Activated CD4-positive, alpha-beta T cell treated with anti-CD3 and anti-CD28 coated beads, Interleukin-2, amount 50 U/mL, for 16 hours (primary cell): ENCODE measurements around the gene ABR.

Experiments used
- DNase-seq: peaks from one replicate; pipeline ENCODE4 v3.0.0-alpha.2; 2020

The ABR gene

DNA sequence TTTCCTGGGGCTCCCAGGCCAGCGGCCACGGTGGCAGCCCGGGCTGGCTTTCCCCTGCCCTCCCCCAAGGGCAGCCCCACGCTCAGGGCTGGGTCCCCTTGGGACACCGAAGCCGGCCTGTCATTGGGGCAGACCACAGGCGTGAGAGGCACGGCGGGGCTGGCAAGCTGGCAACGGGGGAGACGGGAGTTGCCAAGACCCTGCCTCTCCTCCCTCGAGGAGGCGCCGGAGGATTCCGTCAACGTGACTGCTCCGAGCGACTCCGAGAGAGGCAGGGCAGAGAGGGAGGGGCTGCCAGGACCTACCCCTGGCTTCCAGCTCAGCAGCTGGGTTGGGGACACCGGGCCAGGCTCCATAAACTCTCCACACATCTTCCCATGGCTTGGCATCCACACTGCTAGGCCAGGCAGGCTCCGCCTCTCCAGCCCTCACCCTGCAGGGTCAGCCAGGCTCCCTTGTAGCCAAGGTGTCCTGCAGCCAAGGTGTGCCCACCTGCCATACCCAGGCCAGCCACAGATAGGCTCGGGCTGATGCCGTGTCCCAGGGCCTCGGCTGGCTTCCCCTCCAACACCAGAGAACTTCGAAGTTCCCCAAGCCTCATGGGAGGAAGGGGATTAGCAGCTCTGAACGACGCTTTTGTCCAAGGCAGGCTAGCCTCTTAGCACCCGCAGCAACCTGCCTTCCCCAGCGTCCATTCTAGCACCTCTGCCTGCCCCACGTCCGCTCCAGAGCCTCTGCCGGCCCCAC is 157.3 kb downstream of the ABR start:
- DNase-seq = no peak

- DNase-seq = no peak
Measured at GRCh38 chr17:1021147-1021546, 158.6 kb downstream of the ABR start.

- DNase-seq = no peak
Measured at GRCh38 chr17:1019451-1019850, 160.3 kb downstream of the ABR start.

- no peak for DNase-seq
Measured at GRCh38 chr17:1018547-1018946, 161.2 kb downstream of the ABR start.

DNA sequence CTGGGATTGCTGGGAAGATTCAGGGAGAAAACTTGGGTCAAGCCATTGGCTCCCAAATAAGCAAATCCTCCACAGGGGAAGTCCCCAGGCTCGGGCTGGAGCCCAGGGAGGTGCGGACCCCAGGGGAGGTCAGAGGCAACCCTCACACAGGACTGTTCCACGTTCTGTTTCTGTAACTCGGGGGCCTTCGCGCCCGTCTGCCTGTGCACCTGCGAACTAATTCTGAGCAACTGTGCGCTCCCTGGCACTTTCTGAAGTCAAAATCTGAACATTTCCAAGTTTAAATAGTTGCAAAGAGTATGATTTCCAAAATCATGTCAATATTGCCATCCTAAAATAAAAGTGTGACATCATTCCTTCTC is 166.1 kb downstream of the ABR start:
- DNase-seq = no peak

DNA sequence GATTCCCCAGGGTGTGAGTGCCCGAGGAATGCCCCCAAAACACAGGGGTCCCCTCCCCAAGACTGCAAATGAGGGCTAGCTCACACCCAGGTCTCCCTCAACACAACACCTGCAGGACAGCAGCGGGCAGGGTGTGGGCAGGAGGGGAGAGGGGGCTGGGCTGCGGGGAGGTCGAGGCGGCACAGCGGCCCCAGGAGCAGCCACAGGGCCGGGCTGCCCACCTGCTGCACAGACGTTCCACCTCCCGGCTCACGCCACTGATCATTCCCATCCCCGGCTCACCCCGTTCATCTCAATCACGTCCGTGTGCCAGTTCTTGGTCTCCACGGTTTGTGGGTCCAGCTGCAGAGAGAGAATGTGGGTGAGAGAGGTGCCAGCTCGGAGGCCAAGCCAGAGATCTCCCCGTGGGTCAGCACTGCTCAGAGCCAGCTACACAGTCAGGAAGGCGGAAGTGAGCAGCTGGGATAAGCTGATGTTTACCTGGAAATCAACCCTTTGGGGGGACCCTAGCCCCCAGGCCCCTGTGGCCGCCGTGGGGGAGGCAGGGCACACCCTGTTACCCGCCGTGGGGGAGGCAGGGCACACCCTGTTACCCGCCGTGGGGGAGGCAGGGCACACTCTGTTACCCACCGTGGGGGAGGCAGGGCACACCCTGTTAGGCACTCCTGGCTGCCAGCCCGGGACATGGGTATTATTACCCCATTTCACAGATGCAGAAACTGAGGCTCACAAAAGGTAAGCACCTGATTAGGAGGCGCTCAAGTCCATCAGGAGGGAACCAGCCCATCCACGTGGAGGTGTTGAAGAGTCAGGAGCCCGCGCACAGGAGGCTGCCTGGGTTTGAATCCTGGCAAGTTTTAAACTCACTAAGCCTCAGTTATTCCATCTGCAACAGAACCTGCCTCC is 166.7 kb downstream of the ABR start:
- DNase-seq = no peak

- no peak for DNase-seq
Measured at GRCh38 chr17:1011760-1012735, 167.7 kb downstream of the ABR start.

- no peak for DNase-seq
Measured at GRCh38 chr17:1011138-1011537, 168.6 kb downstream of the ABR start.

DNA sequence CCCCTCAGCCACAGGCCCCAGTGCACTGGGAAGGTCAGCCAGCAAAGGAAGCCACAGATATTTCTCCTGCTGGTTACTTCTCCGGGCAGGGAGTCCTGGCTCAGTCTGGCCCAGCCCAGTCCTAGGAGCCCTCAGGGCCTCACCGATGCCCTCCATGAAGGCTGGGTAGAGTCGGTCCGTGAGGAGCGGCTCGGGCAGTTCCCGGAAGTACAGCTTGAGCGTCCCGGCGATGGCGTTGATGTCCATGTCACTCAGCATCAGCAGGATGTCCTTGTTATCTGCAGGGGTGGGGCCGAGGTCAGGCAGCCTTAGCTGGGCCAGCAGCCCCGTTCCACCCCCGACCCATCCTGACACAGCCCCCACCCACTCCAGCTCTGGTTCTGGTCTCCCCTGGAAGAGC is 169.2 kb downstream of the ABR start:
- no peak for DNase-seq

- no peak for DNase-seq
Measured at GRCh38 chr17:1010086-1010450, 169.7 kb downstream of the ABR start.

- no peak for DNase-seq
Measured at GRCh38 chr17:1009229-1010085, 170.3 kb downstream of the ABR start.

GRCh38 chr17:1008008-1008761 is 171.6 kb downstream of the ABR start:
- DNase-seq = no peak

DNA sequence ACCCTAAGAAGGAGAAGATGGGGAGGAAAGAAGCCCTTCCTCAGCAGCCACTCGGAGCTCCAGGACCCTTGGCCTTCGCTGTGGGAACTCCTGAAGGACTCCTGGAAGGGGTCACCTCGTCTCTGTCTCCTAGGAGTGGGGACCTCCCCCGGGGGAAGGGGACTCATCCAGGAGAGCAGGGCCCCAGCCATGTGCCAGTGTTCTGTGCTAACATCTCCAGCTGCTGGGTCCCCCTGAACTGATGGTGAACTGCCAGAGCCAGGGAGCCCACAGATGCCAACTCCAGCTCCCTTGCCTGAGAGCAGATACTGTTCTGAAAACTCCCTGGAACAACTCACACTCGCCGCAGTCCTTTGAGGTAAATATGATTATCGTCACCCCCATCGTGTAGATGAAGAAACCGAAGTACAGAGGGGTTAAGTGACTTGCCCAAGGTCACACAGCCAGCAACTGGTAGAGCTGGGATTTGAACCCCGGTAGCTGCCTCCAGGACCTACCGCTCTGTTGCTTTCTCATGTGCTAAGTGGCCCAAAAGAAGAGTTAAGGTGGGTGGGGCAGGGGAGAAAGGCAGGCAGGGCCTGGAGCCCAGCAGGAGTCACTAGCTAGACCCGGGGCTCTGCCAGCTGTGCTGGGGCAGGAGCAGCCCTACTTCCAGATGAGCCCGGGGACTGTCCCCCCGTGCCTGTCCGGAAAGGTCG is 172.3 kb downstream of the ABR start:
- DNase-seq = no peak

DNA sequence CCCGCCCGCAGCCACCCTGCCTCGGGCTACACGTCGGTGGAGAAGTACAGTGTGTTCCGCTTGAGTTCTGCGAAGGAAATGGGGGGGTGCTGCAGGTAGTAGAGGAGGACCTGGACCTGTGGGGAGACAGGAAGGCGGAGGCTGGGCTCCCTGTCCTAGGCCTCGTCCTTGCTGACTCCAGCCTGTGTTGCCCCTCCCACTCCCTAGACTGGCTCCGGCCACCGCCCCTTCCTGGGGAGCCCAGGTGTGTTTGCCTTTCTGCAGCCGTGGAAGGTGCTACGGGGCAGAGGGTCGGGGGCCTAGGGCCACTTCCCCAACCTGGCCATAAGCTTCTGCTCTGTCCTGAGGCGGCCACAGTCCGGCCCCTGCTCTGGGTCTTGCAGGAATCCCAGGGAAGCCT is 173.7 kb downstream of the ABR start:
- no peak for DNase-seq

GRCh38 chr17:1005361-1005946 is 174.3 kb downstream of the ABR start:
- DNase-seq = no peak

GRCh38 chr17:1004769-1005295 is 174.9 kb downstream of the ABR start:
- no peak for DNase-seq

DNA sequence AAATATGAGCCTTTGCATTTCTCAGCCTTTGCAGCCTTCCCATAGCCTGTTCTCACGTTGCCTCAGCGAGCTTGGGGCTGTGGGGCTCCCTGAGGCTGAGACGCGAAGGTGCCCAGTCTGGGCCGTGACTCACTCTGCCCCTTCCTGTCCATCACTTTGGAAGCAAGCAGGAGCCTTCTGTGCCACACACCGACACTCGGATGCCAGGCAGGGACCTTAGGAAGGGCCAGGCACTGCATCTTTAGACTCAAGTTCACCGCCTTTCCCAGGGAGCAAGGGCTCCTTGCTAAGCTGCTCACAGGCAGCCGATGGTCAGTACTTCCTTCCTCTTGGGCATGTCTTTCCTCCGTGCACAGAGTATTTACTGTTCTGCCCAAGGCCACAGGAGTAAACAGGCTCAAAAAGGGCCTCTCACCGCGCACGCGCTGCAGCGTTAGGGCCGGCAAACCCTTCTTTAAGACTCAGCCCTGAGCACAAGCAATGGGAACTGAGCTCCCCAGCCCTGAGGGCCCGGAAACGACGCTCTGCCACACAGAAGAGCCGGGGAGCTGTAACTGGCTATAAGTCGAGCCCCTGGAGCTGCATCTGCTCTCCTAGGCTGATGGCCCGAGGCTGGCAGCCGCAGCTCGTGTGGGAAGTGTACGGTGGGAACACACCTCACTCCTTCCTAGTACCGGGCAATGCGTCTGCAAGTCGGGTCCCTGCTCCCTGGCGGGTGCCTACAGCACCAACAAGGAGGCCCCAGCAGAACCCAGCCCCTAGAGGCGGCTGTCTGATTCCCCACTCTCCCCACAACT is 175.6 kb downstream of the ABR start:
- no peak for DNase-seq

- DNase-seq = no peak
Measured at GRCh38 chr17:1003633-1003971, 176.2 kb downstream of the ABR start.
